Measurements from ENCODE around the gene AP2M1.
"Not testable (repeated sequence)": the region's sequence is repeated elsewhere in the genome, so short reads cannot be mapped to it uniquely, and the experiment has no call there.

AP2M1 gene

GRCh38 chr3:184145751-184146270 is 28.8 kb upstream of the AP2M1 start:
- no peak overlapping the region for H3K4me3 ChIP-seq (ENCODE audit: low read depth, low read length)
- no peak for DNase-seq (ENCODE audit: low read depth)
- TF ChIP-seq, protein P1, sequence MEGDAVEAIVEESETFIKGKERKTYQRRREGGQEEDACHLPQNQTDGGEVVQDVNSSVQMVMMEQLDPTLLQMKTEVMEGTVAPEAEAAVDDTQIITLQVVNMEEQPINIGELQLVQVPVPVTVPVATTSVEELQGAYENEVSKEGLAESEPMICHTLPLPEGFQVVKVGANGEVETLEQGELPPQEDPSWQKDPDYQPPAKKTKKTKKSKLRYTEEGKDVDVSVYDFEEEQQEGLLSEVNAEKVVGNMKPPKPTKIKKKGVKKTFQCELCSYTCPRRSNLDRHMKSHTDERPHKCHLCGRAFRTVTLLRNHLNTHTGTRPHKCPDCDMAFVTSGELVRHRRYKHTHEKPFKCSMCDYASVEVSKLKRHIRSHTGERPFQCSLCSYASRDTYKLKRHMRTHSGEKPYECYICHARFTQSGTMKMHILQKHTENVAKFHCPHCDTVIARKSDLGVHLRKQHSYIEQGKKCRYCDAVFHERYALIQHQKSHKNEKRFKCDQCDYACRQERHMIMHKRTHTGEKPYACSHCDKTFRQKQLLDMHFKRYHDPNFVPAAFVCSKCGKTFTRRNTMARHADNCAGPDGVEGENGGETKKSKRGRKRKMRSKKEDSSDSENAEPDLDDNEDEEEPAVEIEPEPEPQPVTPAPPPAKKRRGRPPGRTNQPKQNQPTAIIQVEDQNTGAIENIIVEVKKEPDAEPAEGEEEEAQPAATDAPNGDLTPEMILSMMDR (IDR thresholded peaks at IDR 0.05; ENCODE audit: control insufficient read depth, extremely low read depth, insufficient read depth), result no peak

DNA sequence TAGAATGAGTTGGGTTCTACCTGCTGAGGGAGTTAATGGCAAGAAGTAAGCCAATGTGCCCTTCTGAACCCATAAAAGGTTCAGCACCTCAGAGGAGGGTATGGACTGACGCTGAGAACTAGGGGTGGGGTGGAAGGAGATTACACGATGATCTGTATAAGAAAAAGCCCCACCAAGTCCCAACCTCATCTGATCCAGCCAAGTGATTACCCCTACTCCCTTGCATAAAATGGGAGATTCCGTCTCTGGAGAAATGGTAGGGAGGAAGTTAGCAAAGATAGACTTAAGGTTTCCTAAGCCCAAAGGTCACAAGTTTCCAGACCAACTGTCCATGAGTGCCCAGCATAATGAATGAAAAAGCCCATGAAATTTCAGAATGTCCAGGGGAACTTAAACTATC is 26.6 kb upstream of the AP2M1 start:
- DNase-seq (ENCODE audit: low read depth), result no peak
- TF ChIP-seq, protein P1 (IDR thresholded peaks at IDR 0.05; ENCODE audit: control insufficient read depth, extremely low read depth, insufficient read depth), result no peak
- H3K4me3 ChIP-seq (ENCODE audit: low read depth, low read length), result no peak overlapping the region

DNA sequence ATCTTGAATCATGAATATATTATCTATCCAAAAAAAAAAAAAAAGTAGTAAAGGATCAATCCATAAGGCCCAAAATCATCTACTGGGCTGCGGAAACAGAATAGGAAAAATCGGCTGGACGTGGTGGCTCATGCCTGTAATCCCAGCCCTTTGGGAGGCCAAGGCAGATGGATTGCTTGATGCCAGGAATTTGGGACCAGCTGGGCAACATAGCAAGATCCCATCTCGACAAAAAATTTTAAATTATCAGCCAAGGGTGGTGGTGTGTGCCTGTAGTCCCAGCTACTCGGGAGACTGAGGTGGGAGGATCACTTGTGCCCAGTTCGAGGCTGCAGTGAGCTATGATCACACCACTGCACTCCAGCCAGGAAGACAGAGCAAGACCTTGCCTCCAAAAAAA is 25.5 kb upstream of the AP2M1 start:
- no peak for DNase-seq (ENCODE audit: low read depth)
- TF ChIP-seq, protein P1 (IDR thresholded peaks at IDR 0.05; ENCODE audit: control insufficient read depth, extremely low read depth, insufficient read depth), result no peak
- no peak overlapping the region for H3K4me3 ChIP-seq (ENCODE audit: low read depth, low read length)

GRCh38 chr3:184149770-184150169 is 24.9 kb upstream of the AP2M1 start:
- DNase-seq (ENCODE audit: low read depth); H3K4me3 ChIP-seq (ENCODE audit: low read depth, low read length): not testable (repeated sequence)

DNA sequence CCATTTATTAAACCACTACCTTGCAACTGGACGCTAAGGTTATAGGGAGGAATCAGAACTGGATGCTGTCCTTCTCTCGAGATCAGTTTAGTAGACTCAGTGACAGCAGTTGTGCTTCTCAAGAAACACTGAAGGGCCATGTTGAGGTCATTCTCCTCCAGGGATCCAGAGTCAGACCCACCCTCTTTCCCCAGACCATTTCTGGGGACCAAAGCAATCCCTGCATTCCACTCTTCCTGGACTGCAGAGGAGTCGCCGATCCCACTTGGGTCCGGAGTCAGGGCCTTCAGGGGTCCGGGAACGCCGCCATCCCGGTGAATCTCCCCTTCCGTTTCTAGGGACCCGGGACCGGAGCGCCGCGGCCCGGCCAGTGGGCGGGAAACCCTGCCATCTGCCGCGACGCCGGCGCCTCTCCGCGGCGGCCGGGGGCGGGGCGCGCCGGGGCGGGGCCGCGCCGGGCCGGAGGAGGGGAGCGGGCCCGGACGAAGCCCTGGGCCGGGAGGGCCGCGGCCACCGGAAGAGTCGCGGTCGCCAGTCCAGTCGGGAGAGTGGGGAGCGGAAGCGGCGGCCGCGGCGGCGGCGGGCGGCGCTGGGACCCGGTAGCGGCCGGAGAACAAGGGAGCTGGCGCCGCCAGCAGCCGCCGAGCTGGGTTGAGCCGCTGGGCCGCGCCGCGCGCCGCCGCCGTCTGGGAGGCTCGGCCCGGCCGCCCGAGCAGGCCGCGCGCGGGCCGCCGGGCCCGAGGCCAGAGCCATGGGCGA is 19.6 kb upstream of the AP2M1 start, which contains the start of gene DVL3:
Gene DVL3 (plus strand): TSS at position 493 of the 759 bp plus-strand sequence. CDS start 259 bp downstream, at position 752.
- TF ChIP-seq, protein P1 (IDR thresholded peaks at IDR 0.05; ENCODE audit: control insufficient read depth, extremely low read depth, insufficient read depth), result no peak
- peak within 1 kb of the TSS; percentile 99 for H3K4me3 ChIP-seq (ENCODE audit: low read depth, low read length)
- DNase-seq (ENCODE audit: low read depth), result no peak

GRCh38 chr3:184155644-184156521 is 18.8 kb upstream of the AP2M1 start:
- peak overlapping the region; percentile 99 for H3K4me3 ChIP-seq (ENCODE audit: low read depth, low read length)
- no peak for DNase-seq (ENCODE audit: low read depth)
- TF ChIP-seq, protein P1 (IDR thresholded peaks at IDR 0.05; ENCODE audit: control insufficient read depth, extremely low read depth, insufficient read depth), result no peak

- peak overlapping the region; percentile 99 for H3K4me3 ChIP-seq (ENCODE audit: low read depth, low read length)
- DNase-seq (ENCODE audit: low read depth), result no peak
- TF ChIP-seq, protein P1 (IDR thresholded peaks at IDR 0.05; ENCODE audit: control insufficient read depth, extremely low read depth, insufficient read depth), result no peak
These were observed 18.1 kb upstream of the AP2M1 start for GRCh38 chr3:184156522-184156955.
